ENCODE measurements around the gene FAM227B.
"Not testable (repeated sequence)": the region's sequence is repeated elsewhere in the genome, so short reads cannot be mapped to it uniquely, and the experiment has no call there.

The FAM227B gene

GRCh38 chr15:49610157-49610918 is 10.3 kb downstream of the FAM227B start:
- peak; percentile 62 for FAIRE-seq

GRCh38 chr15:49606594-49606993 is 14.0 kb downstream of the FAM227B start:
- FAIRE-seq: no peak

- FAIRE-seq: no peak
These were observed 15.0 kb downstream of the FAM227B start for GRCh38 chr15:49605588-49605987.

GRCh38 chr15:49604625-49605409 is 15.8 kb downstream of the FAM227B start:
- no peak for FAIRE-seq

- not testable (repeated sequence) for FAIRE-seq
These were observed 27.7 kb downstream of the FAM227B start for GRCh38 chr15:49592829-49593316.

- no peak for FAIRE-seq
These were observed 31.6 kb downstream of the FAM227B start for GRCh38 chr15:49589030-49589429.

- FAIRE-seq: no peak
These were observed 47.2 kb downstream of the FAM227B start for GRCh38 chr15:49573421-49573820.

GRCh38 chr15:49570672-49571071 is 49.9 kb downstream of the FAM227B start:
- FAIRE-seq: no peak

GRCh38 chr15:49570174-49570573 is 50.4 kb downstream of the FAM227B start:
- no peak for FAIRE-seq

- no peak for FAIRE-seq
These were observed 60.6 kb downstream of the FAM227B start for GRCh38 chr15:49560045-49560444.

- FAIRE-seq: no peak
These were observed 61.7 kb downstream of the FAM227B start for GRCh38 chr15:49558929-49559328.

GRCh38 chr15:49556437-49556836 is 64.2 kb downstream of the FAM227B start:
- no peak for FAIRE-seq

- not testable (repeated sequence) for FAIRE-seq
These were observed 70.3 kb downstream of the FAM227B start for GRCh38 chr15:49550342-49550741.

GRCh38 chr15:49538520-49538919 is 82.1 kb downstream of the FAM227B start:
- FAIRE-seq: no peak

GRCh38 chr15:49530092-49530491 is 90.5 kb downstream of the FAM227B start:
- no peak for FAIRE-seq

- FAIRE-seq: no peak
These were observed 92.3 kb downstream of the FAM227B start for GRCh38 chr15:49528289-49528688.

GRCh38 chr15:49521802-49522201 is 98.8 kb downstream of the FAM227B start:
- no peak for FAIRE-seq

GRCh38 chr15:49512739-49513138 is 107.9 kb downstream of the FAM227B start:
- FAIRE-seq: not testable (repeated sequence)

- no peak for FAIRE-seq
These were observed 113.4 kb downstream of the FAM227B start for GRCh38 chr15:49507261-49507660.

GRCh38 chr15:49506341-49506740 is 114.3 kb downstream of the FAM227B start:
- no peak for FAIRE-seq

GRCh38 chr15:49501586-49501985 is 119.0 kb downstream of the FAM227B start:
- no peak for FAIRE-seq

- FAIRE-seq: peak; percentile 68
These were observed 124.4 kb downstream of the FAM227B start for GRCh38 chr15:49495993-49496753.

- no peak for FAIRE-seq
These were observed 125.8 kb downstream of the FAM227B start for GRCh38 chr15:49494842-49495241.
